ENCODE data around the gene TTC39C.
"Not testable (repeated sequence)": the region's sequence is repeated elsewhere in the genome, so short reads cannot be mapped to it uniquely, and the experiment has no call there.

TTC39C gene

DNA sequence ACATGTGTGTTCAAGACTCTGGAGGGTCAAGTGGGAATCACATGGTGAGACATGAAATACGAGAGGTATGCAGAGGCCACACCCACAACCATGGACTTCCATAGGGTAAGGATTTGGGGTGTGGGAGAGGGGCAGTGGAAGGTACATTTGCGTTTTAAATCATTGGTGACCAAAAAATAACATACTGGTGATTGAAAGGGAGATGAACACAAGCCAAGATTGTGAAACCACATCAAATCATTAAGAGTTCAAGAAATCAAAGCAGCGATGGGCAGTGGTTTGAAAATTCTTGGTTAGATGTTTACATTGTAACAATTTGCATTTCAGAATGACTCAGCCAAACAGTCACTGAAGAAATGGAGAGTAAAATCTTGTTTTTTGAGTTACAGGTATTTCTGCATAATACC lies 122.4 kb downstream of the TTC39C start:
- no peak for DNase-seq (ENCODE audit: low read depth)

DNA sequence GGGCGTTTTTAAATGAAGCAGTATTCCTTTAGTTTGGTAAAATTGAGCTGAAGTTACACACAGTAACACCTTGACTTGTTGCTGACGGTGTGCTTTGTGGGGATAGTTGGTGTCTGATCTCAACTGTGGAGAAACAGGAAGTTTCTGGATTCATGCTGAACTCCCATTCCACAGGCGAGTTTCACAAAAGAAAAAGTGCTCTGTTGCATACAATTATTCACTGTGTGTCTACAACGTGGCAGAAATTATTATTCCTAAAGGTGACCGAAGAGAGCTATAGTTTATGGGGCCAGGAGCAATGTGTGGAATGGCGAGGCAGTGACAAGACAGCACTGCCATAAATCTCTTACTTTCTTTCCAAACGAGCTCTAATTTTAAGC lies 123.8 kb downstream of the TTC39C start:
- no peak for DNase-seq (ENCODE audit: low read depth)

GRCh38 chr18:24138789-24139616 lies 124.4 kb downstream of the TTC39C start, which contains the start of gene CABYR:
Gene CABYR (plus strand): TSS chr18:24139062. CDS start chr18:24143115, 4,053 bp downstream.
- DNase-seq (ENCODE audit: low read depth), result peak; percentile 53

- no peak for DNase-seq (ENCODE audit: low read depth)
These were observed 126.1 kb downstream of the TTC39C start for GRCh38 chr18:24140697-24141096.

GRCh38 chr18:24142376-24142775 lies 127.8 kb downstream of the TTC39C start:
- DNase-seq (ENCODE audit: low read depth), result no peak

DNA sequence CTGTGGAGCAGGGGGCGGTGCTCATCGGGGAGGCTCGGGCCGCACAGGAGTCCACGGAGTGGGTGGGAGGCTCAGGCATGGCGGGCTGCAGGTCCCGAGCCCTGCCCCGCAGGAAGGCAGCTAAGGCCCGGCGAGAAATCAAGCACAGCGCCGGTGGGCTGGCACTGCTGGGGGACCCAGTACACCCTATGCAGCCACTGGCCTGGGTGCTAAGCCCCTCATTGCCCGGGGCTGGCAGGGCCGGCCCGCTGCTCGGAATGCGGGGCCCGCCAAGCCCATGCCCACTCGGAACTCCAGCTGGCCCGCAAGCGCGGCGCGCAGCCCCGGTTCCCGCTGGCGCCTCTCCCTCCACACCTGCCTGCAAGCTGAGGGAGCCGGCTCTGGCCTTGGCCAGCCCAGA lies 135.0 kb downstream of the TTC39C start:
- not testable (repeated sequence) for DNase-seq (ENCODE audit: low read depth)

DNA sequence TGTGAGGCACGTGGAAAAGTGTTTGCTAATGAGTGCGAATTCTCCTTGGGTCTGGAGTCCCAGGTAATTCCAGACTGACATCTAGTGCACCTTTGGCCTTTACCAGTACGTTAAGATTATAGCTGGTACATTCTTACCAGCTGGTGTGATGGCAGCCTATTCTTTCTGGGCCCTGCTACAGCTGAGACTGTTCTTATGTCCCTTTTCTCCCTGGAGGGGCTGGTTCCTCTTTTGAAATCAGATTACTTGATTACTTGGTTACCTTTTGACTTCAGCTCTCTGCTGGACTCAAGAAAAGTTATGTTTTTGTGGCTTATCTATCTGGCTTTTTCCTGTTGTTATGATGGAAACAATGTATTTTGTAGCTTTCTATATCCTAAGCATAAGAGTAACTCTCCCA lies 138.8 kb downstream of the TTC39C start:
- DNase-seq (ENCODE audit: low read depth), result no peak

GRCh38 chr18:24157855-24158254 lies 143.3 kb downstream of the TTC39C start:
- DNase-seq (ENCODE audit: low read depth), result no peak

DNA sequence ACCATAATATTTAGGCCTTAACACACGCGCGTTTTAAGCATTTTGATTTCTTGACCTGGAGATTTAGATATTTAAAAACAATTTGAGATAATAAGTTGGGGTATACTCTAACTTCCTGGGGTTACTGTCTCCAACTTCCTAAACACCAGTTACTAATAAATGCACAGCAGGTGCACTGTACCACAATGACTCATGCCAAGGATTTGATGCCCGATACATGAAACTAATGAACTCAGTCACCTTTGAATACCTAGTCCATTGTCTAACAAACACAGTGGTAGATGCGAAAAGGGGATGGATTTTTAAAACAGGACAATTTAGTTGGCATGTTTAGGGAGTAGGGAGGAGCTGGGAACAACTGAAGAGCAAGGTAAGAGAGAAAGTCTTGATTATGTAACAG lies 145.5 kb downstream of the TTC39C start:
- no peak for DNase-seq (ENCODE audit: low read depth)

- DNase-seq (ENCODE audit: low read depth), result no peak
These were observed 146.8 kb downstream of the TTC39C start for GRCh38 chr18:24161304-24161703.

DNA sequence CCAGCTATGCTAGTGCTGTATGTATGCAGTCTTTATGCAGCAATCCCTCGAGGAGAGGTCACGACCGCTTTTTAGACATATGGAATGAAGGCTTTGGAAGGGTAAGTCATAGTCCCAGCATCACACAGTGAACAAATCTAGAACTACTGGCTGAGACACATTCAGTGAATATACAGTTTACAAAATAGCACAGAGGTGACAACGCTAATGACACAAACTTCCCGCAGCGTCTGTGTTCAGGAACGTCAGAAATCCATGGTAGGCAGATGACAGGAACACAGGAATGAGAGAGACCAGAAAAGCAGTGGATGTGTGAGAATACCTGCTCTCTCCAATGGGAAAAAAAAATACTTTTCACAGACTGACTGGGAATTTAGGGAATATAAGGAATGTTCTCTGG lies 153.9 kb downstream of the TTC39C start:
- no peak for DNase-seq (ENCODE audit: low read depth)

- DNase-seq (ENCODE audit: low read depth), result no peak
These were observed 155.8 kb downstream of the TTC39C start for GRCh38 chr18:24170360-24170759.

- no peak for DNase-seq (ENCODE audit: low read depth)
These were observed 159.4 kb downstream of the TTC39C start for GRCh38 chr18:24173997-24174396.

DNA sequence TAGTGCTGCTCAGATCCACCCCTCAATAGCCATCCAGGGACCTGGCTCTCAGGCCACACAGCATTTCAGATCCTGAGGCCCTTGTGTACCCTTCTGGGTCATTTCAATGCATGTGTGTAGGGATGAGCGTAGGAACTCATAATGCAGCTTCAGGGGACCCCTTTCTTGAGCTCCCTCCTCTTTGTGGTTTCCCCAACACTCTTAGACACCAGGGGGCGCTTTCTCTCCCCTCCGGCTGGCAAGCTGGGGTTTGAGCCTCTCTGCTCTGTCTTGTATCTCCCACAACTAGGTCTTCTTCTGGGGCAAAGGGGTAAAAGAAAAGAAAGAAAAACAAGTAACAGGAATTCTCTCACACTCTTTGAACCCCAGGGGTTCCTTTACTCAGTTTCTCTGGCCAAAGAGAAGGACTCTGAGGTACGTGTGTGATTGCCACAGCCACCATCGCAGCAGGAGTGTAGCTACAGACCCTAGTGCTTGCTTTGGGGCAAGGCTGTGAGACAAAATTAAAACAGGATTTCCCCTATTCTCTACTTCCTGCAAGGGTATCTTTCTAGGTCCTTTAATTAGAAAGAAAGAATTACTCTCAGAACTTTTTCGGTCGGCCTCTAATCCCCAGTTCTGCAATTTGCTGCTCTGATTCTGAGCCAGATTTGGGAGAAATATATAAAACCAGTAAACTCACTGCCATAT lies 162.3 kb downstream of the TTC39C start:
- no peak for DNase-seq (ENCODE audit: low read depth)

GRCh38 chr18:24177499-24178133 lies 163.1 kb downstream of the TTC39C start:
- no peak for DNase-seq (ENCODE audit: low read depth)

DNA sequence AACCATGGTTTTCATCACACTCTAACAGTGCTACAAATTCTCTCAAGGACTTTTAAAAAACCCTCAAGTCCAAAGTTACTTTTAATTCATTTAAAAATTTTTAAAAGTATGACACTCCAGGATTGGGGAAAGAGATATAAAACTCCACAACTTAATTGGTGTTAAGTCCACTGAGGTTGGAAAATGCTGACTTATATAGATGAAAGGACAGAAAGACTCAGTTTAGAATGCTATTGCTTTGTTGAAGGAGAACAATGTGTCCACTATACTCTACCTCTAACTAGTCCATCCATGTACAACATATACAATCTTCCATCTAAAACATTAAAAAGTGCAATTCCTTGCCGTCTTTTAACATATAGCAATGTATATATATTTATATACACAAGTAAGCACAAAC lies 165.5 kb downstream of the TTC39C start:
- DNase-seq (ENCODE audit: low read depth), result no peak

GRCh38 chr18:24181806-24182205 lies 167.3 kb downstream of the TTC39C start:
- DNase-seq (ENCODE audit: low read depth), result no peak
